CMK (cell line): Measurements from ENCODE around the gene KPTN.
A peak's percentile ranks its signal among the peaks of the same experiment; 100 is the strongest.

ENCODE experiments used
- DNase-seq: peaks from one replicate; pipeline ENCODE4 v3.0.0-alpha.2; 2010; ENCODE audit warnings: low read depth

KPTN gene

DNA sequence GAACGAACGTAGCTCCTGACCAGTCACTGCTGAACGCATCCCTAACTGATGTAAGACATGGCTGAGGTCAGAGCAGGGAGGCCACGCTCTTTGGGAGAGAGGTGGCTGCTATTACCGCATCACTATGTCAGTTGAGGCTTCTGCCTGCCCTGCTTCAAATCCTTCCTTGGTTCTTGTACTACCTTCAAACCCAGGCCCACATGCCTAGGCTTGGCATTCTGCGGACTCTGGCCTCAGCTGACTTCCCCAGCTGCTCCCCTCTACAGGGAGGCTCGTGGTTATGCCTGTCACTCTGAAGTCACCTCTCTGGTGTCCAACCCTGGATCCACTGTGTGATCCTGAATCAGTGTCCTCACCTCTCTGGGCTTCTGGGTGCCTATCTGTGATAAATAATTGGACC is 49.9 kb downstream of the KPTN start:
- DNase-seq, result no peak

DNA sequence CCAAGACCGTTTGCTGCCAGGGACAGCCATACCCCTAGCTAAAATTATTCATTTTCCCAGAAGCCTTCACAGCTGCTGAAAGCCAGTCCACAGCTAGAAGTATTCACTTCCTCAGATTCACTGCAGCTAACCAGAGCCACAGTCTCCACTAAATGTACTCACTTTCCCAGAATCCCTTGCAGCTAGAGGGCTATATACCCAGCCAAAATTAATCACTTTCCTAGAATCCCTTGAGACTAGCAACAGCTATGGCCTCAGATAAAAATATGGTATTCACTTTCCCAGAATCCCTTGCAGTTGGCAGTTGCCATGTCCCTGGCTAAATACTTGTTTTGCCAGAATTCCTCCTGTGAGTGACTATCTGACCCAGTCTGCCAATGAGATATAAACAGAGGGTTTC is 50.9 kb downstream of the KPTN start:
- DNase-seq, result no peak

DNA sequence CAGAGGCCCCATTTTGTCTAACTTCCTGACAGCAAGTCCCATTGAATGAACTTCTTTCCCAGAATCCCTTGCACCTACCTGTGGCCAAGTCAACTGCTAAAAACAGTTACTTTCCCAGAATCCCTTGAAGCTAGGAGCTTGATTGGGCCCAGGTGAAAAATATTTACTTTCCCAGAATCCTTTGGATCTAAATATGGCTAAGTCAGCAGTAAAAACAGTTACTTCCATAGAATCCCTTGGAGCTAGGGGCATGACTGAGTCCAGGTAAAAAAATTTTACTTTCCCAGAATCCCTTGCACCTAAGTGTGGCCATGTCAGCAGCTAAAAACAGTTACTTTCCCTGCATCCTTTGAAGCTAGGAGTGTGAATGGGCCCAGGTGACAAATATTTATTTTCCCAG is 51.5 kb downstream of the KPTN start:
- DNase-seq, result no peak

DNA sequence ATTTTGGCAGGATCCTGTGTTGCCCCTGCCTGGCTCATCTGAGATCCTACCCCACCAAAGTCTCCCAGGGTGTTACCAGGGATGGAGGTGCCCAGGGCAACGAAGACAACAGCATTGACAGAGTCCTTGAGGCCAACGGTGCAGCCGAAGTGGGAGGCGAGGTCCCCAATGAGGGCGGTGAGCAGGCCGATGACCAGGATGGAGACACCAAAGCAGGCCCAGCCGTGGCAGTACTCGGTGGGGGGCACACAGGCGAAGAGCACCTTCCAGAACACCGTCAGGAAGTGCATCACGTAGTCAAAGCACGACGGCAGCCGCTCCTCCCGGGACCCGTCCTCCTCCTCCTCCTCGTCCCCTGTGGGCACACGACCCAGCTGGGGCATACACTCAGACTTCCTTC is 51.9 kb downstream of the KPTN start:
- no peak for DNase-seq

DNA sequence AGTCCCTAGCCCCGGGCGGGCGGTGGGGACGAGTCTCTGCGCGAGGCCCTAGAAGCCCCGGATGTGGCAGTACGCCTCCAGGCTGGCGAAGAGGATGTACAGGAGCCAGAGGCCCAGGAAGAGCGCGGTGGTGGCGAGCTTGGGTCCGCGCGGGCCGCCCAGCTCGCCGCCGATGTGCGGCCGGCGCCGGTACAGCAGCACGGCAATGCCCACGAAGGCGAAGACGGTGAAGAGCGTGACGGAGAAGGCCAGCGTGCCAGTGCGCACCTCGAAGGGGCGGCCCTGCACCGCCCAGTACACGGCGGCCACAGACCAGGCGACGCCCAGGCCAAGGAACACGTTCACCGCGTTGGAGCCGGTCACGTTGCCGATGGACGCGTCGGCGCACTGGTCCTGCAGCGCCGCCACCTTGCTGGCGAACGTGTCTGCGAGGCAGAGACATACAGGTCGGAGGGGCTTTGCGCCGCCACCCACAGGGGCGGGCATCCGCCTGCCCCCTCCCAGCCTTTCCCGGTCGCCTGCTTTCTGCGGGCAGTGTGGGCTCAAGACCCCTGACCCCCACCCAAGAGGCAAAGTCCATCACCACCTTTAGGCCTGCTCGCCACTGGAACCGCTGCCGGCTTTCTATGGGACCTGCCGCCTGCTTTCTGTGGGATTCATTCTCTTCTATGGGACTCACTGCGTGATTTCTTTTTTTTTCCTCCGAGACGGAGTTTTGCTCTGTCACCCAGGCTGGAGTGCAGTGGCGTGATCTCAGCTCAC is 53.8 kb downstream of the KPTN start:
- no peak for DNase-seq

DNA sequence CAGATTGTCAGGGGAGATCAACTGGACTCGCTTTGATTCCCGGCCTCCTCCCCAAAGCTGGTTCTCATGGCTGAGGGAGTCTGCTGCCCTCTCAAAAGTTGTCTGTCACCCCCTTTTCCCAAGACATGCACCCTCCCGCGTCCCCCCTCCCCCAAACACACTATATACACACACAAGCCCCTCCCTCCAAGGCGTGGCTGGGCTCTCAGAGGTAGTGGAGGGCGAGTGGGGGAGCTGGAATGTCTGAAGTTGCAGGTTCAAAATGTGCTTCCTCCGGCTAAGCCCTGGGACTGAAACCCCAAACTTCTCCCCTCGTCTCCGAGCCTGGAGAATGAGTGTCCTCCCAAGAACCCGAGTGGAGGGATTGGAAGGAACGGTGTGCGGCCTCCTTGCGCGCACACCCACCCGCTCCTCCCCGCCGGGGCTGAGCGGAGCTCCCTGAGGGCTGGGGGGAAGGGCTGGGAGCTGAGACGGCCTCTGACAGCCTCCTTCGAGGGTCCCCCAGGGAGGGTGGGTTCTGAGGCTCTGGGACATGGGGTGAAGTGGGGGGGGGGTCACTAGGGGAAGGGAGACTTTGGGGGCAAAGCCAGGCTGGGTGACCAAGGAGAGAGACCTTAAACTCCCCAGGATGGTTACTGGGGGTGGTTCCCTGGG is 54.8 kb downstream of the KPTN start:
- no peak for DNase-seq

DNA sequence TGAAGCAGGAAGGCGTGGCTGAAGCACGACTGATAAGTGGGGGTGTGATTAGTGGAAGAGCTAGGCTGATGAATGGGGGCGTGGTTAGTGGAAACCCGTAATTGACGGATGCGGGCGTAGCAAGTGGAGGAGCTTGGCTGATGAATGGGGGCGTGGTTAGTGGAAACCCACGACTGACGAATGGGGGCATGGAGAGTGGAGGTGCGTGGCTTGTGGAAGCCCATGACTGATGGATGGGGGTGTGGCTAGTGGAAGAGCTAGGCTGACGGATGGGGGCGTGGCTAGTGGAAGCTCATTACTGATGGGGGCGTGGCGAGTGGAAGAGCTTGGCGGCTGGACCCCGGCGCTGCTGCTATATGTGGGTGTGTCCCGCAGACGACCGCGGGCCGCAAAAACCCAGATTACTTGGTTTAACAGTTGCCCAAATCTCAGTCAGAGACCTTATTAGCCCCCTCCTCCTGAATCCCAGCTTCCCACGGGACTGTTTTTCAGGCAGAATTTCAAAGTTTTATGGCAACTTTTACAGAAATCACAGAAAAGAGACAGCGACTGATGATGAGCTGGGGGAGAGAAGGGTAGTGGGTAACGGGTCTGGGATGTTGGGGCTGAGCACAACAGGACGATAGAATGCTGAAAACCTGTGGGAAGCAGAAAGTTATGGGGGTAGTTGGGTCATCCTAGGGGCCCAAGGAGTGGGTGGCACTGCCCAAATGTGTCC is 55.7 kb downstream of the KPTN start:
- peak; percentile 98 for DNase-seq

DNA sequence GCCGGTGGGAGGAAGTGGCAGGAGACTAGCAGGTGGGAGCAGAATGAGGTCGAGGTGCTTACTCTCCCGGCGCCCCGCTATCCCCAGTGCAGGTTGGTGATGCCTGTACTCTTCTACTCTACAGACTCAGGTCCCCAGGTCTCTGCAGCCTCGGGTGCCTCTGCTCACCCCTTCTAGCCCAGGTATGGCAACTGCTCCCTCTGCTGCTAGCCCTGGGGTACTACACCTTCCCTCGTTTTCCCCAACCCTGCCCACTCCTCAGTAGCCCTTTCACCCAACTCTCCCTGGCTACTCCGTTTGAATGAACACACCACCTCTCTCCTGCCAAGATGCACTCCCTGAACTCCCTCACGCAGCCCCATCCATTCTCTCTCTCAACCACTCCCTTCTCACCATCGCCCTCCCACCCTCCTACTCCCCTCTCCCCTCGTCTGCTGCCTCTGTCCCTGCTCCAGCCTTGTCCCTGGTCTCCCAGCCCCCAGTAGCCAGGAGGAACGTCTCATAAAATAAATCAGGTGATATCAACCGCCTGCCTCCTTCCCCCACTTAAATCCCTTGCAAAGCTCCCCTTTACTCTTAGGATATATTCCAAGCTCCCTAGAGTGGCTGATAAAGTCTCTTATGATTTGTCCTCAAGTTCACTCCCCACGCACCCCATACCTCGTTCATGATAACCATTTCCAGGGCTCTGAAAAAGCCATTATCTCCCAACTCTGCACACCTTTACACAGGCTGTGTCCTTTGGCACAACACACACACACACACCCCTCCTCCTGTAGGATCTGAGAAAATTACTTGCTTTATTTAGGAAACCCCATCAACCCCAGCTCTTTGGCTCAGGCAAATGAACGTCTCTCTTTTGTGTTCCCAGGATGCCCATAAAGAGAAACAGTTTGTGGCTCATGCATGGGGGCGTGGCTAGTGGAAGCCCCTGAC is 56.5 kb downstream of the KPTN start:
- DNase-seq, result no peak
